ENCODE data around the gene MPHOSPH8. TPM values are rescaled to one million over a fixed set of nuclear protein-coding genes. Genes with fewer than 3 reads are reported as not detected.

MPHOSPH8 gene
- total RNA-seq, 4 donors from 2014 or later: 8.0 to 15.5 (median 13.4) TPM

GRCh38 chr13:19596960-19597361, 36.5 kb upstream of the MPHOSPH8 start:
- Histone ChIP-seq H3K9me3 (no peaks in the 10 kb centered on the region), H3K4me3 (no peak overlapping the region), H3K27me3 (peaks cover 9 to 27% (median 12%) of the 10 kb centered on the region in 3 donors), H3K4me1 (no peaks in the 10 kb centered on the region), H3K36me3 (no peaks in the 10 kb centered on the region), H3K27ac (no peak overlapping the region)
- DNase-seq (no peak), ATAC-seq (no peak)
- in situ Hi-C loops (cut with MboI; ENCODE audit: low sequenced_read_pairs in 4 of 4) (no loop called here), intact Hi-C loops (cut with DNase I; ENCODE audit: low total_unique reads) (no loop called here)
- no peak for TF ChIP-seq POLR2A (IDR thresholded peaks at IDR 0.05)

GRCh38 chr13:19597523-19597922, 35.9 kb upstream of the MPHOSPH8 start:
- TF ChIP-seq POLR2A (IDR thresholded peaks at IDR 0.05) (no peak), CTCF (IDR thresholded peaks at IDR 0.05 in 4 of 5, conservative IDR thresholded peaks at IDR 0.05 in 1 of 5) (no peak)
- Histone ChIP-seq H3K4me1 (peaks cover 0 to 4% of the 10 kb centered on the region in 2 donors), H3K36me3 (no peaks in the 10 kb centered on the region), H3K4me3 (no peak overlapping the region), H3K9me3 (no peaks in the 10 kb centered on the region), H3K27me3 (peaks cover 15 to 32% (median 17%) of the 10 kb centered on the region in 3 donors), H3K27ac (no peak overlapping the region)
- ATAC-seq (no peak), DNase-seq (no peak)
- intact Hi-C loops (cut with DNase I; ENCODE audit: low total_unique reads) (no loop called here), in situ Hi-C loops (cut with MboI; ENCODE audit: low sequenced_read_pairs in 4 of 4) (no loop called here)

- H3K27me3 ChIP-seq: peaks cover 36 to 59% (median 37%) of the 10 kb centered on the region in 3 donors
- H3K9me3 ChIP-seq: no peaks in the 10 kb centered on the region
- ATAC-seq: peak in 1 of 2 donors; percentile 41
- no peaks in the 10 kb centered on the region for H3K36me3 ChIP-seq
- H3K27ac ChIP-seq: no peak overlapping the region
- no peak for TF ChIP-seq POLR2A (IDR thresholded peaks at IDR 0.05)
- TF ChIP-seq CTCF (IDR thresholded peaks at IDR 0.05 in 4 of 5, conservative IDR thresholded peaks at IDR 0.05 in 1 of 5): no peak
- intact Hi-C loops (cut with DNase I; ENCODE audit: low total_unique reads): no loop called here
- peak overlapping the region; percentile 36 to 57 (median 46) for H3K4me3 ChIP-seq
- in situ Hi-C loops (cut with MboI; ENCODE audit: low sequenced_read_pairs in 4 of 4): no loop called here
- DNase-seq: no peak
- H3K4me1 ChIP-seq: peaks cover 0 to 4% of the 10 kb centered on the region in 2 donors
Measured at GRCh38 chr13:19601749-19602725, 31.4 kb upstream of the MPHOSPH8 start.

- DNase-seq (no peak), ATAC-seq (no peak)
- intact Hi-C loops (cut with DNase I; ENCODE audit: low total_unique reads) (no loop called here), in situ Hi-C loops (cut with MboI; ENCODE audit: low sequenced_read_pairs in 4 of 4) (no loop called here)
- no peaks in the 10 kb centered on the region for H3K36me3 ChIP-seq
- H3K4me1 ChIP-seq: peaks cover 0 to 4% of the 10 kb centered on the region in 2 donors
- H3K4me3 ChIP-seq: no peak overlapping the region
- H3K27ac ChIP-seq: no peak overlapping the region
- H3K27me3 ChIP-seq: peaks cover 32 to 49% (median 36%) of the 10 kb centered on the region in 3 donors
- no peaks in the 10 kb centered on the region for H3K9me3 ChIP-seq
- TF ChIP-seq CTCF (IDR thresholded peaks at IDR 0.05 in 4 of 5, conservative IDR thresholded peaks at IDR 0.05 in 1 of 5) (no peak), POLR2A (IDR thresholded peaks at IDR 0.05) (no peak)
Measured at GRCh38 chr13:19604306-19604705, 29.2 kb upstream of the MPHOSPH8 start.

GRCh38 chr13:19605161-19605955, 28.1 kb upstream of the MPHOSPH8 start:
- no peak for DNase-seq
- TF ChIP-seq CTCF (IDR thresholded peaks at IDR 0.05 in 4 of 5, conservative IDR thresholded peaks at IDR 0.05 in 1 of 5): no peak
- TF ChIP-seq POLR2A (IDR thresholded peaks at IDR 0.05): no peak
- Histone ChIP-seq H3K9me3 (no peaks in the 10 kb centered on the region), H3K4me1 (peaks cover 0 to 4% of the 10 kb centered on the region in 2 donors), H3K36me3 (no peaks in the 10 kb centered on the region), H3K27me3 (peaks cover 31 to 42% (median 36%) of the 10 kb centered on the region in 3 donors), H3K4me3 (no peak overlapping the region), H3K27ac (no peak overlapping the region)
- intact Hi-C loops (cut with DNase I; ENCODE audit: low total_unique reads) (no loop called here), in situ Hi-C loops (cut with MboI; ENCODE audit: low sequenced_read_pairs in 4 of 4) (no loop called here)
- ATAC-seq: no peak

Data from gastrocnemius medialis (tissue), 4 donors.